Measurements from ENCODE around the gene RASL12.

The RASL12 gene

DNA sequence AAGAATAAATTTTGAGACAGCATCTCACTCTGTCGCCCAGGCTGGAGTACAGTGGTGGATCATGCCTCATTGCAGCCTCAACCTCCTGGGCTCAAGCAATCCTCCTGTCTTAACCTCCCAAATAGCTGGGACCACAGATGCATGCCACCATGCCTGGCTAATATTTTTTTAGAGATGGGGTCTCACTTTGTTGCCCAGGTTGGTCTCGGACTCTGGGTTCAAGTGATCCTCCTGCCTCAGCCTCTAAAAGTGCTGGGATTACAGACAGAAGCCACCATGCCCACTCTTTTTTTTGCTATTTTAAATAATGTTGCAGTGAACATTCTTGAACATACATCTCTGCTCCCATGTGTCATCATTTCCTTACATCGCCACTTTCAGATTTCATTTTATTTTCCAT, 29.4 kb downstream of the RASL12 start:
- no peak overlapping the region for H3K9ac ChIP-seq (ENCODE audit: low read length)
- H3K9me3 ChIP-seq (ENCODE audit: control insufficient read depth, insufficient read depth, low read depth, low read length) = no peaks in the 10 kb centered on the region
- no peaks in the 10 kb centered on the region for H3K36me3 ChIP-seq (ENCODE audit: control insufficient read depth, insufficient read depth, low read length)
- H3K27ac ChIP-seq (ENCODE audit: low read depth, low read length) = no peak overlapping the region
- H3K4me1 ChIP-seq (ENCODE audit: control insufficient read depth, insufficient read depth, low read length) = no peaks in the 10 kb centered on the region
- H3K4me3 ChIP-seq (ENCODE audit: low read depth, low read length) = no peak overlapping the region
- no peaks in the 10 kb centered on the region for H3K27me3 ChIP-seq (ENCODE audit: control insufficient read depth, insufficient read depth, low read length)

DNA sequence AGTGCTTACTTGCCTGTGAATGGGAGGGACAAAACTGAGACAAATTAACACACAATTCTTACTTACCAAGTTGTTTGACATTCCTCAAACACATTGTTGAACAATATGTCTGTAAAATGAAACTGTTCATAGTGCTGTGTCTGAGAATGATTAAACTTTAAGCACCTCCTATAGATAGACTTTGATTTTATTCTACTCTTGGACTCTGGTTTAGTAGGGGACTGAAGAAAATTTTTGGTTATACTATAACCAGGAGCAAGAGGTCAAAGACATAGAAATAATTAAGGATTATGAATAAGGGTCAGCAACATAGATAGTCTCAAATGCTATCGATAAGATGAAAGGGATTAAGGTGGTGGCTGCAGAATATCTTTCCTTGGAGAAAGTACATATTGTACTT, 30.5 kb downstream of the RASL12 start:
- no peaks in the 10 kb centered on the region for H3K27me3 ChIP-seq (ENCODE audit: control insufficient read depth, insufficient read depth, low read length)
- H3K9ac ChIP-seq (ENCODE audit: low read length) = no peak overlapping the region
- H3K4me3 ChIP-seq (ENCODE audit: low read depth, low read length) = no peak overlapping the region
- H3K27ac ChIP-seq (ENCODE audit: low read depth, low read length) = no peak overlapping the region
- H3K36me3 ChIP-seq (ENCODE audit: control insufficient read depth, insufficient read depth, low read length) = no peaks in the 10 kb centered on the region
- H3K9me3 ChIP-seq (ENCODE audit: control insufficient read depth, insufficient read depth, low read depth, low read length) = no peaks in the 10 kb centered on the region
- no peaks in the 10 kb centered on the region; the same call in 1 of the 2 replicates for H3K4me1 ChIP-seq (ENCODE audit: control insufficient read depth, insufficient read depth, low read length)

DNA sequence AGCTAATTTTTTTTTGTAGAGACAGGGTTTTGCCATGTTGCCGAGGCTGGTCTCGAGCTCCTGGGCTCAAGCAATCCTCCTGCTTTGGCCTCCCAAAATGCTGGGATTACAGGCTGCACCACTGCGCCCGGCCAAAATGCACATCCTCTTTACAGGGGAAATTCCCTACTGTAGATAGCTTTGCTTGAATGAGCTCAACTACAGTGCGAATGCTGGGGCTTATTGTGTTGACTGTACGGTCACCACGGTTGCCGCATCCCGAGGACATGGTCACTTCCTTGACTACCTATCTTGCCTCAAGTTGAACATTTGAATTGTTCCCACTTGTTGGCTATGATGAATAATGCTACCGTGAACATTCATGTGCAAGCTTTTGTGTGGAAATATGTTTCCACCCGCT, 33.1 kb downstream of the RASL12 start:
- Histone ChIP-seq H3K9ac (ENCODE audit: low read length) (no peak overlapping the region), H3K27me3 (ENCODE audit: control insufficient read depth, insufficient read depth, low read length) (no peaks in the 10 kb centered on the region), H3K4me1 (ENCODE audit: control insufficient read depth, insufficient read depth, low read length) (no peaks in the 10 kb centered on the region; the same call in 1 of the 2 replicates), H3K9me3 (ENCODE audit: control insufficient read depth, insufficient read depth, low read depth, low read length) (no peaks in the 10 kb centered on the region), H3K27ac (ENCODE audit: low read depth, low read length) (no peak overlapping the region), H3K36me3 (ENCODE audit: control insufficient read depth, insufficient read depth, low read length) (no peaks in the 10 kb centered on the region), H3K4me3 (ENCODE audit: low read depth, low read length) (no peak overlapping the region)

DNA sequence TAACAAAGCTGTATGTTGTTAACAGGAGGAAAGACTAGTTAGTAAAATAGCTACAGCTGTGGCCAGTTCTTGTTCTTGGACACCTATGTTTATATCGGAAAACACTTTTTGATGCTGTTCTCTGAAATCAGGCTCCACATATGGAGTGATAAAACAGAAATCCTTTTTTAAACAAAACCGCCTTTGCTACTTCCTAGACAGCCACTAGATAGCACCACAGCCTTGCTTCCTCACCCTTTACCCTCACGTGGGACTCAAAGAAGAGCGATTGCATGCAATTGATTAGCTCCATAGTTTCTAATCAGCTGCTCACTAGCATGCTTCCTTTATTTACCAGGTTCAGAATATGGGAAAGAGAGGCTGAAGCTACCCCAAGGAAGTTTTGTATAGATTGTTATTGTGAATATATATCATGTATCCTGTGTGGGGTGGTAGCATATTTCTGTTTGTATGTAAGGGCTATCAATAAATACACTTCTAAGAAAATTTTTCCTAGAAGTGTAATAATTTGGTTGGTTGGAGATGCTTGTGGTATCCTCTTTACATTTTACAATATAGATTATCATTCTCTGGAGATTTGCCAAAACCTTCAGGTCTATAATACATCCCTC, 34.0 kb downstream of the RASL12 start:
- Histone ChIP-seq H3K27ac (ENCODE audit: low read depth, low read length) (no peak overlapping the region), H3K9me3 (ENCODE audit: control insufficient read depth, insufficient read depth, low read depth, low read length) (no peaks in the 10 kb centered on the region), H3K36me3 (ENCODE audit: control insufficient read depth, insufficient read depth, low read length) (no peaks in the 10 kb centered on the region), H3K4me1 (ENCODE audit: control insufficient read depth, insufficient read depth, low read length) (no peaks in the 10 kb centered on the region; the same call in 1 of the 2 replicates), H3K27me3 (ENCODE audit: control insufficient read depth, insufficient read depth, low read length) (no peaks in the 10 kb centered on the region), H3K9ac (ENCODE audit: low read length) (no peak overlapping the region), H3K4me3 (ENCODE audit: low read depth, low read length) (no peak overlapping the region)

DNA sequence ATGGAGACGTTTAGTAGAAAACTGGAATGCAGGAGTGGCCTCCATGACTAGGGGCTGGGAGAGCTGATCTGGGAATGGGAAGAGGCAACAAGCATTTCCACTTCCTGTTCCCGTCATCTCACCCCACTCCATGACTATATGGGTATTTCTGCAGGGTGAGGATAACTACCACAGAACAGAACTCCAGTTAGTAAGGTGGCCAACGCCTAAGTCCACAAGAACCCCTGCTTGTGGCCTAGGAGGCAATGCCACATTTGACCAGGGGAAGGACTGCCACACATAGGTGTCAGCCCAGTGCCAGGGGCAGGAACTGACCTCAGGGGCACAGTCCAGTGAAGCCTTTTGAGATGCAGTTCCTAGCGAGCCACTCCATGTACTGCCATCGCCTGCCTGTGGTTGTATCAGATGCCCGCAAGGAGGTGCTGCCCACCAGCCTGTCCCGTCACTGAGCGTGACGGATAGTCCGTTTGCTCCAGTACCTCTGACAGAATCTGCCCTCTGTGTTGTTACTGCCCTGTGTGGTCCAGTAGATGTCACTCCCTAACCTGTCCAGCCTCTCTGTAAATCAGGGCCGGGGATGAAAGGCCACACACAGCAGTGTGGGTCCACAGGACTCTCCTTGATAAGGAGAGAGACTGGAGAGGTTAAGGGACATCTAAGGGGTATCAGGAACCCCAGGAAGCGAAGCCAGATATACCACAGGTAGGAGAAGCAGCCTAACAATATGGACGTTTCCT, 34.8 kb downstream of the RASL12 start:
- no peak overlapping the region for H3K27ac ChIP-seq (ENCODE audit: low read depth, low read length)
- no peak overlapping the region for H3K9ac ChIP-seq (ENCODE audit: low read length)
- H3K4me1 ChIP-seq (ENCODE audit: control insufficient read depth, insufficient read depth, low read length) = peaks cover 5% of the 10 kb centered on the region; the same call in 1 of the 2 replicates
- H3K4me3 ChIP-seq (ENCODE audit: low read depth, low read length) = no peak overlapping the region
- H3K9me3 ChIP-seq (ENCODE audit: control insufficient read depth, insufficient read depth, low read depth, low read length) = no peaks in the 10 kb centered on the region
- H3K27me3 ChIP-seq (ENCODE audit: control insufficient read depth, insufficient read depth, low read length) = no peaks in the 10 kb centered on the region
- H3K36me3 ChIP-seq (ENCODE audit: control insufficient read depth, insufficient read depth, low read length) = no peaks in the 10 kb centered on the region

DNA sequence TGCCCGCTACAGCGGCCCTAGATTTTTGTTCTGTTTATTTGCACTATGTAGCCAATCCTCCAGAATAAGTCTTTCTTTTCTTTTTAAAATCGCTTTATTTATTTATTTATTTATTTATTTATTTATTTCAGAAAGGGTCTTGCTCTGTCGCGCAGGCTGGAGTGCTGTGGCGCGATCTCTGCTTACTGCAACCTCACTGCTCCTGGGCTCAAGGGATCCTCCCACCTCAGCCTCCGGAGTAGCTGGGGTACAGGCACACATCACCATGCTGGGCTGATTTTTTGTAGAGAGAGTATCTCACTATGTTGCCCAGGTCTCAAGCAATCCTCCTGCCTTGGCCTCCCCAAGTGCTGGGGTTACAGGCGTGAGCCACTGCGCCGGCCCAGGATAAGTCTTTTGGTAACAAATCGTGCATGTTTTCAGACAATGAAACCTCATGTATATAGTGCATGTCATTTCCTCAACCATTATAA, 38.0 kb downstream of the RASL12 start:
- H3K4me1 ChIP-seq (ENCODE audit: control insufficient read depth, insufficient read depth, low read length) = peaks cover 8% of the 10 kb centered on the region; the same call in 1 of the 2 replicates
- H3K27ac ChIP-seq (ENCODE audit: low read depth, low read length) = no peak overlapping the region
- no peak overlapping the region for H3K9ac ChIP-seq (ENCODE audit: low read length)
- no peaks in the 10 kb centered on the region for H3K27me3 ChIP-seq (ENCODE audit: control insufficient read depth, insufficient read depth, low read length)
- no peaks in the 10 kb centered on the region for H3K9me3 ChIP-seq (ENCODE audit: control insufficient read depth, insufficient read depth, low read depth, low read length)
- H3K4me3 ChIP-seq (ENCODE audit: low read depth, low read length) = peak overlapping the region; percentile 96
- H3K36me3 ChIP-seq (ENCODE audit: control insufficient read depth, insufficient read depth, low read length) = peaks cover 19% of the 10 kb centered on the region

DNA sequence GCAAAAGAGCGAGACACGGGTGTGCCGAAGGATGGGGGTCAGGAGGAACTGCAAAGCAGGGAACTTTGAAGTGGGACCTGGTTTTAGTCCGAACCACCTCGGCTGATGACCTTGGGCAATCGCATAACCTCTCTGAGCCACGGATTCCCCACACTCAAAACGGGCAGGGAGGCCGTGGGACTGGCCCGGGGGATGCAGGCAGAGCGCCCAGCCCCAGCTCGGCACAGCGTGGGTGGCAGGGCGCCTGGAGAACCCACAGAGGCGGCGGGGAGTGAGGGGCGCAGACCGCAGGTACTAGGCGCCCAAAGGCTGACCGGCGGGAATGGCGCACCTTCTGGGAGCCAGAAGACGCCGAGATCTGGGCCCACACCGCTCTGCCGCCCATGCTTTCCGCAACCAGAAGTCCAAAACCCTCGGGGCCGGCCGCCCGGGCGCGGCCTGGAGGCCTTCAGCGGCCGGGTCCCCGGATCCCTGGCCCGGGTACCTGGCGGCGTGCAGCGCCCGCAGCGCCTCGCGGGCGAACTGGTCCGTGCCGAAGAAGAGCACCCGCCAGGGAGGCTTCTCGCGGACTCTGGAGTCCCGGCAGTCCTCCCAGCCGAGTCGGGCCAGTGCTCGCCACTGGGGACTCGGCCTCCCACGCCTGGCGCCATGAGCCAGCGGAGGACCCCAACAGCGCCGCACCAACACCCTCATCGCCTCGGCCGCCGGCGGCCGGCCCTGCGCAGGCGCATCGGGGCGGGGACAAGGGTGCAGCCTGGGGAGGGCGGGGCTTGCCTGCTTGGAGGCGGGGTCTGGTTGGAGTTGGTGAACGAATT, 38.7 kb downstream of the RASL12 start, which contains the start of gene MTFMT:
Gene MTFMT (minus strand): TSS at position 719 of the 815 bp plus-strand sequence. CDS start 26 bp downstream, at position 693.
- Histone ChIP-seq H3K27ac (ENCODE audit: low read depth, low read length) (peak within 1 kb of the TSS; percentile 76), H3K4me1 (ENCODE audit: control insufficient read depth, insufficient read depth, low read length) (peaks cover 8% of the 10 kb centered on the region; the same call in 1 of the 2 replicates), H3K27me3 (ENCODE audit: control insufficient read depth, insufficient read depth, low read length) (no peaks in the 10 kb centered on the region), H3K9me3 (ENCODE audit: control insufficient read depth, insufficient read depth, low read depth, low read length) (no peaks in the 10 kb centered on the region), H3K9ac (ENCODE audit: low read length) (peak within 1 kb of the TSS; percentile 87), H3K36me3 (ENCODE audit: control insufficient read depth, insufficient read depth, low read length) (peaks cover 22% of the 10 kb centered on the region), H3K4me3 (ENCODE audit: low read depth, low read length) (peak within 1 kb of the TSS; percentile 96)

DNA sequence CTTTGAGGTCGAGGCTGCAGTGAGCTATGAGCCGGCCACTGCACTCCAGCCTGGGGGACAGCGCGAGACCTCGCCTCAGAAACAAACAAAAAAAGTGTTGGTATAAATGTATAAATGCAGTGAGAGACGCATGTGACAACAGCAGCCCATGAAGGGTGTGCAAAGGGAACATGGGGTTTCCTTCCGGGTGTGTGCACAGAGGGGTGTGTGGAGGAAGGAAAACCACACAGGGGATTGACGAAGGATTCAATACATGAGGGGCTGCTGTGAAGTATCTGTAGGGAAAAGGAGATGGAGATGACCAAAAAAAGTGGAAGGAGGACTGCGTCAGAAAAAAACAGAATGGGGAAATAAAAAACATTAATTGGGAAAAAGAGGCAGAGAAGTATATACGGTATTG, 39.5 kb downstream of the RASL12 start:
- H3K9ac ChIP-seq (ENCODE audit: low read length) = no peak overlapping the region
- no peaks in the 10 kb centered on the region for H3K9me3 ChIP-seq (ENCODE audit: control insufficient read depth, insufficient read depth, low read depth, low read length)

DNA sequence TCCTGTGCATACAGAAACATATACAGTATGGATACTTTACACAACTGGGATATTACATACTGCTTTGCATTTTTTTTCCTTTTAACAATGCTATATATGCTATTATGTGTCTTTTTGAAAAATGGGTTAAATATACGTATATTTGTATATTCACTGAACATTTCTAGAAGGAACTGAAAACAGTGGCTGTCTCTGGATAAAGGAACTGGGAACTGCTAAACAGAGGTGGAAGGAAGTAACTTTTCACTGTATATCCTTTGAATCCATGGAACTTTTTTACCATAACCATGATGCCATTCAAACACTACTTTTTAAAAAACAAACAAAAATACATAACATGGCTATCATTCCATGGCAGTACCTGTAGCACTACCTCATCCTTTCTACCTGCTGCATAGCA, 40.2 kb downstream of the RASL12 start:
- Histone ChIP-seq H3K27me3 (ENCODE audit: control insufficient read depth, insufficient read depth, low read length) (no peaks in the 10 kb centered on the region), H3K9me3 (ENCODE audit: control insufficient read depth, insufficient read depth, low read depth, low read length) (no peaks in the 10 kb centered on the region), H3K36me3 (ENCODE audit: control insufficient read depth, insufficient read depth, low read length) (peaks cover 27% of the 10 kb centered on the region), H3K27ac (ENCODE audit: low read depth, low read length) (no peak overlapping the region), H3K4me3 (ENCODE audit: low read depth, low read length) (0 out of 2 replicates have a peak overlapping the region, but pooled peaks have one; percentile 96), H3K9ac (ENCODE audit: low read length) (no peak overlapping the region), H3K4me1 (ENCODE audit: control insufficient read depth, insufficient read depth, low read length) (peaks cover 8% of the 10 kb centered on the region; the same call in 1 of the 2 replicates)

More for the DNA sequence above, 39.5 kb downstream of the RASL12 start:
- peak overlapping the region; percentile 96 for H3K4me3 ChIP-seq (ENCODE audit: low read depth, low read length)
- peaks cover 27% of the 10 kb centered on the region for H3K36me3 ChIP-seq (ENCODE audit: control insufficient read depth, insufficient read depth, low read length)
- no peaks in the 10 kb centered on the region for H3K27me3 ChIP-seq (ENCODE audit: control insufficient read depth, insufficient read depth, low read length)
- peaks cover 8% of the 10 kb centered on the region; the same call in 1 of the 2 replicates for H3K4me1 ChIP-seq (ENCODE audit: control insufficient read depth, insufficient read depth, low read length)
- no peak overlapping the region for H3K27ac ChIP-seq (ENCODE audit: low read depth, low read length)

DNA sequence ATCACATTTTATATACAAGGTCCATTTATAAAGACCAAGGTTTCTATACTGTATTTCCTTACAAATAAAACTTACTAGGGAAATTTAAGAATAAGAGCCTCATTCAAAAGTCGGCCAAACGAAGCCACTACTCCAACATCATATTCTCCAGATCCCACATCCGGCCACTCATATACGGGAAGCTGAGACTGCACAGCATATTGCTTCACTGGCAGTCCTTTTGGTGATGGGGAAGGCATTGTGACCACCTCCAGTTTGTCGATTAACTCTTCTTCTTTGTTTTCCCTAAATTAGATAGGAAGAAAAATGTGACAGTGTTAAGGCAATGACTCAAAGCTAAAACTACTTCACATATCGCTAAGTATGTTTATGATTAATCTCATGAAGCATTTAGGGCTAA, 41.0 kb downstream of the RASL12 start:
- H3K9me3 ChIP-seq (ENCODE audit: control insufficient read depth, insufficient read depth, low read depth, low read length) = no peaks in the 10 kb centered on the region
- no peaks in the 10 kb centered on the region for H3K27me3 ChIP-seq (ENCODE audit: control insufficient read depth, insufficient read depth, low read length)
- peaks cover 27% of the 10 kb centered on the region for H3K36me3 ChIP-seq (ENCODE audit: control insufficient read depth, insufficient read depth, low read length)
- no peak overlapping the region for H3K9ac ChIP-seq (ENCODE audit: low read length)
- no peak overlapping the region for H3K4me3 ChIP-seq (ENCODE audit: low read depth, low read length)
- 0 out of 2 replicates have a peak, but pooled peaks cover 8% of the 10 kb centered on the region for H3K4me1 ChIP-seq (ENCODE audit: control insufficient read depth, insufficient read depth, low read length)
- H3K27ac ChIP-seq (ENCODE audit: low read depth, low read length) = no peak overlapping the region
